IMR-90 (cell line): ENCODE measurements around the gene ALKBH5. TPM values are rescaled to one million over a fixed set of nuclear protein-coding genes. Genes with fewer than 3 reads are reported as not detected.

Source experiments
- ATAC-seq: fragments of 200-7000 bp; cut with Tn5 transposase; 2 replicates; pipeline ENCODE4 v1.9.1; 2020; ENCODE audit warnings: low read depth, mild to moderate bottlenecking, moderate library complexity
- BruUV-seq: library from RNA; stranded (reverse); fragments of 400-500 nt; replicated peaks from 2 replicates; lab custom pipeline; 2021; lab: Mats Ljungman, UMichigan
- CTCF ChIA-PET: fragments of 300-600 bp; formaldehyde crosslinking; extraction: SDS; loops from one replicate; lab custom pipeline; 2021; ENCODE audit warnings: antibody characterized with exemption; lab: Yijun Ruan, JAX
- POLR2A ChIA-PET: fragments of 300-600 bp; sonication (Branson Sonifier 250); formaldehyde crosslinking; loops from one replicate; lab custom pipeline; 2022; ENCODE audit warnings: antibody characterized with exemption; ENCODE audit not compliant: unreplicated experiment; lab: Charles Lee
- DNase-seq: peaks from one replicate; pipeline ENCODE4 v3.0.0; 2013
- H2AFZ ChIP-seq: replicated peaks from 2 replicates; pipeline ENCODE3; 2013; ENCODE audit warnings: low read length, mild to moderate bottlenecking; ENCODE audit not compliant: poor library complexity
- H2AK5ac ChIP-seq: 2 replicates; pipeline ENCODE4 v1.6.1; 2013; ENCODE audit warnings: low read depth, low read length, inconsistent platforms
- H2AK9ac ChIP-seq: replicated peaks from 2 replicates; pipeline ENCODE3; 2013; ENCODE audit warnings: mild to moderate bottlenecking, low read depth, low read length, moderate library complexity; ENCODE audit not compliant: poor library complexity
- H2BK120ac ChIP-seq: 2 replicates; pipeline ENCODE4 v1.6.1; 2013; ENCODE audit warnings: low read depth, low read length, inconsistent platforms
- H2BK15ac ChIP-seq: 3 replicates; pipeline ENCODE4 v1.6.1; 2013; ENCODE audit warnings: low read depth, low read length, inconsistent platforms
- H2BK20ac ChIP-seq: 2 replicates; pipeline ENCODE4 v1.6.1; 2013; ENCODE audit warnings: low read depth, mild to moderate bottlenecking, inconsistent platforms, low read length, moderate library complexity
- H2BK5ac ChIP-seq: 2 replicates; pipeline ENCODE4 v1.6.1; 2013; ENCODE audit warnings: mild to moderate bottlenecking, low read depth, low read length, inconsistent platforms; ENCODE audit not compliant: poor library complexity, severe bottlenecking
- H3K14ac ChIP-seq: replicated peaks from 2 replicates; pipeline ENCODE4 v1.6.1; 2013; ENCODE audit warnings: low read depth, low read length, inconsistent platforms
- H3K18ac ChIP-seq: 2 replicates; pipeline ENCODE4 v1.6.1; 2013; ENCODE audit warnings: low read depth, low read length, control low read depth
- H3K23ac ChIP-seq: 2 replicates; pipeline ENCODE4 v1.6.1; 2013; ENCODE audit warnings: low read depth, low read length, inconsistent platforms
- H3K27ac ChIP-seq: 2 replicates; pipeline ENCODE4 v1.5.1; 2013; ENCODE audit warnings: mild to moderate bottlenecking, control low read depth, low read length; ENCODE audit not compliant: insufficient read depth
- H3K27me3 ChIP-seq: 2 replicates; pipeline ENCODE4 v1.6.1; 2013; ENCODE audit warnings: low read length; ENCODE audit not compliant: control insufficient read depth, insufficient read depth
- H3K36me3 ChIP-seq: 2 replicates; pipeline ENCODE4 v1.6.1; 2013; ENCODE audit warnings: low read length, mixed read lengths; ENCODE audit not compliant: control insufficient read depth, insufficient read depth
- H3K4ac ChIP-seq: 2 replicates; pipeline ENCODE4 v1.6.1; 2013; ENCODE audit warnings: low read depth, low read length, inconsistent platforms
- H3K4me1 ChIP-seq: 2 replicates; pipeline ENCODE4 v1.6.1; 2013; ENCODE audit warnings: low read length, mixed read lengths; ENCODE audit not compliant: control insufficient read depth, insufficient read depth
- H3K4me2 ChIP-seq: 2 replicates; pipeline ENCODE4 v1.6.1; 2013; ENCODE audit warnings: low read depth, mild to moderate bottlenecking, control low read depth, low read length, moderate library complexity
- H3K4me3 ChIP-seq: 2 replicates; pipeline ENCODE4 v1.5.1; 2013; ENCODE audit warnings: low read depth, mild to moderate bottlenecking, control low read depth, low read length, moderate library complexity; ENCODE audit not compliant: insufficient read depth
- H3K56ac ChIP-seq: 2 replicates; pipeline ENCODE4 v1.6.1; 2013; ENCODE audit warnings: low read length, inconsistent platforms; ENCODE audit not compliant: insufficient read depth; ENCODE audit errors: extremely low read depth
- H3K79me1 ChIP-seq, 2 experiments: 2 replicates each; pipeline ENCODE4 v1.6.1; 2013; ENCODE audit warnings: low read length in 2 of 2, inconsistent platforms in 1 of 2, low read depth in 1 of 2
- H3K9ac ChIP-seq: 2 replicates; pipeline ENCODE4 v1.6.1; 2013; ENCODE audit warnings: low read depth, low read length, control low read depth
- H3K9me1 ChIP-seq: 2 replicates; pipeline ENCODE4 v1.6.1; 2013; ENCODE audit warnings: low read length, inconsistent platforms; ENCODE audit not compliant: insufficient read depth
- H3K9me3 ChIP-seq: 2 replicates; pipeline ENCODE4 v1.6.1; 2013; ENCODE audit warnings: low read length; ENCODE audit not compliant: control insufficient read depth, insufficient read depth
- H4K20me1 ChIP-seq: 2 replicates; pipeline ENCODE4 v1.6.1; 2013; ENCODE audit warnings: low read length, inconsistent platforms; ENCODE audit not compliant: insufficient read depth
- H4K5ac ChIP-seq: 2 replicates; pipeline ENCODE4 v1.6.1; 2013; ENCODE audit warnings: mild to moderate bottlenecking, low read depth, low read length, control low read depth
- H4K8ac ChIP-seq, 2 experiments: 2 replicates each; pipeline ENCODE4 v1.6.1; 2013; ENCODE audit warnings: low read depth in 2 of 2, low read length in 2 of 2, control low read depth in 1 of 2, inconsistent platforms in 1 of 2
- H4K91ac ChIP-seq: 2 replicates; pipeline ENCODE4 v1.6.1; 2013; ENCODE audit warnings: low read depth, low read length, inconsistent platforms; ENCODE audit not compliant: insufficient read depth
- BHLHE40 ChIP-seq: fragments of 150-350 bp; IDR thresholded peaks from 2 replicates; pipeline ENCODE4 v1.6.1; 2016; ENCODE audit warnings: mild to moderate bottlenecking, low read depth, low read length
- CEBPB ChIP-seq: IDR thresholded peaks from 2 replicates; pipeline ENCODE4 v1.6.1; 2012; ENCODE audit warnings: low read depth, low read length, improper control_type of control experiment
- CHD1 ChIP-seq: IDR thresholded peaks from 2 replicates; pipeline ENCODE4 v1.6.1; 2012; ENCODE audit warnings: low read depth, low read length, improper control_type of control experiment
- CTCF ChIP-seq: conservative IDR thresholded peaks from 2 replicates; pipeline ENCODE4 v1.5.1; 2012; ENCODE audit warnings: mild to moderate bottlenecking, low read depth, low read length, improper control_type of control experiment
- FOS ChIP-seq: fragments of 150-350 bp; IDR thresholded peaks from 2 replicates; pipeline ENCODE4 v1.6.1; 2016; ENCODE audit warnings: low read depth, low read length
- MAFK ChIP-seq: IDR thresholded peaks from 2 replicates; pipeline ENCODE4 v1.6.1; 2012; ENCODE audit warnings: low read depth, low read length, improper control_type of control experiment
- MAZ ChIP-seq: IDR thresholded peaks from 2 replicates; pipeline ENCODE4 v1.6.1; 2012; ENCODE audit warnings: low read depth, mild to moderate bottlenecking, low read length, improper control_type of control experiment, moderate library complexity, borderline replicate concordance
- MXI1 ChIP-seq: IDR thresholded peaks from 2 replicates; pipeline ENCODE4 v1.6.1; 2012; ENCODE audit warnings: low read depth, mild to moderate bottlenecking, low read length, moderate library complexity, borderline replicate concordance
- NFE2L2 ChIP-seq: fragments of 150-350 bp; IDR thresholded peaks from 2 replicates; pipeline ENCODE4 v1.6.1; 2016; ENCODE audit warnings: low read depth, mild to moderate bottlenecking, low read length
- POLR2A ChIP-seq: IDR thresholded peaks from 2 replicates; pipeline ENCODE4 v1.6.1; 2012; ENCODE audit warnings: mild to moderate bottlenecking, low read depth, low read length
- RAD21 ChIP-seq: IDR thresholded peaks from 2 replicates; pipeline ENCODE4 v1.6.1; 2012; ENCODE audit warnings: low read length, improper control_type of control experiment
- RCOR1 ChIP-seq: IDR thresholded peaks from 2 replicates; pipeline ENCODE4 v1.6.1; 2012; ENCODE audit warnings: mild to moderate bottlenecking, low read length, improper control_type of control experiment; ENCODE audit not compliant: insufficient replicate concordance
- RFX5 ChIP-seq: IDR thresholded peaks from 2 replicates; pipeline ENCODE4 v1.8.0; 2012; ENCODE audit warnings: low read depth, mild to moderate bottlenecking, low read length, moderate library complexity
- SMC3 ChIP-seq: fragments of 150-350 bp; IDR thresholded peaks from 2 replicates; pipeline ENCODE4 v1.6.1; 2016; ENCODE audit warnings: low read depth, mild to moderate bottlenecking, antibody characterized with exemption, low read length, moderate library complexity
- USF2 ChIP-seq: fragments of 150-350 bp; IDR thresholded peaks from 2 replicates; pipeline ENCODE4 v1.6.1; 2017; ENCODE audit warnings: mild to moderate bottlenecking, antibody characterized with exemption, low read length, low read depth
- WGBS, 2 experiments: methylation state at CpG; one replicate each; pipeline versions ENCODE4 v1.1.5 to v1.1.7; 2013; ENCODE audit warnings: missing lambda C conversion rate in 2 of 2; ENCODE audit not compliant: insufficient read length in 1 of 2; ENCODE audit errors: extremely low coverage in 2 of 2; 5-methylcytosine and 5-hydroxymethylcytosine counted together
- dilution Hi-C: fragments of 300-500 bp; cut with HindIII; formaldehyde crosslinking; loops from one replicate; pipeline ENCODE4 v1.14.3; 2018; ENCODE audit warnings: low sequenced_read_pairs; ENCODE audit not compliant: unreplicated experiment
- in situ Hi-C: fragments of 300-500 bp; cut with MboI; formaldehyde crosslinking; loops from 3 replicates; pipeline ENCODE4 v1.14.3; 2019; ENCODE audit warnings: low sequenced_read_pairs, inconsistent platforms, mixed read lengths
- intact Hi-C: fragments of 100-400 bp; cut with micrococcal nuclease; formaldehyde crosslinking; loops from 2 replicates; pipeline ENCODE4 v1.10.0; 2022
- polyA plus RNA-seq, 3 experiments: library from polyadenylated mRNA; depleted of rRNA; stranded (reverse); fragments of >200 nt; gene quantifications; 2 replicates each; pipeline ENCODE4 v1.2.3, GENCODE V29; 2012; ENCODE audit warnings: low replicate concordance in 1 of 3
- total RNA-seq: library from RNA; depleted of rRNA; stranded (reverse); fragments of >200 nt; gene quantifications from 2 replicates; pipeline ENCODE4 v1.2.3, GENCODE V29; 2012
- TF ChIP-seq, protein P1 (sequence below): fragments of 150-350 bp; IDR thresholded peaks from 2 replicates; pipeline ENCODE4 v1.6.1; 2016; ENCODE audit warnings: low read depth, mild to moderate bottlenecking, low read length, moderate library complexity, borderline replicate concordance

Gene ALKBH5
- total and polyA plus RNA-seq, 2 of the 4 experiments (the other 2 are of a cell fraction): 57.6 to 79.6 TPM

DNA sequence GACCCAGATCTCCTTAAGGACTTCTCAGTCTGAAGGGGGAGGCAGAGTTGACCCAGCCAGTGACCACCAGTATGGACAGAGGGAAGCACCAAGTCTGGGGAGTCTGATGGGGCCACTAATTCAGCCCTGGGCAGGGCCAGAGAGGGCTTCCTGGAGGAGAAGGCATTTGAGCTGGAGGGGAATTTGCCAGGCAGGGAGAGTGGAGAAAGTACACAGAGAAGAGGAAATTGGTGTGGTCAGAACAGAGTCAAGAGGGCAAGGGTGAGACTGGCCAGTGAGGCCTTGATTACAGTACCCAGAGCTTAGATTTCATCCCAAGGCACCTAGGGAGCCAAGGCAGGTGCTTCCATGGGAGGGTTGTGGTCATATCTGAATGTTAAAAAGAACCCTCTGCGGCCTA is 38.8 kb upstream of the ALKBH5 start:
- in situ Hi-C loops: no loop called here

More for the DNA sequence above, 38.8 kb upstream of the ALKBH5 start:
- POLR2A ChIA-PET: no interaction called here
- Histone ChIP-seq H3K27me3 (peaks cover 7% of the 10 kb centered on the region), H3K4me2 (no peak overlapping the region), H3K79me1 (no peaks in the 10 kb centered on the region), H2AK9ac (no peak overlapping the region), H3K4me1 (no peaks in the 10 kb centered on the region), H3K4ac (no peak overlapping the region), H3K9me1 (no peaks in the 10 kb centered on the region), H2BK15ac (no peak overlapping the region), H3K23ac (no peak overlapping the region), H3K9me3 (no peaks in the 10 kb centered on the region), H4K8ac (no peak overlapping the region), H2AK5ac (no peak overlapping the region), H2BK20ac (no peak overlapping the region), H3K18ac (no peak overlapping the region), H3K36me3 (no peaks in the 10 kb centered on the region), H4K5ac (no peak overlapping the region), H2AFZ (no peak overlapping the region), H3K27ac (no peak overlapping the region), H3K14ac (no peak overlapping the region), H4K91ac (no peak overlapping the region), H3K56ac (no peak overlapping the region), H2BK5ac (no peak overlapping the region), H4K20me1 (peaks cover 2% of the 10 kb centered on the region; the same call in 1 of the 2 replicates), H3K9ac (no peak overlapping the region), H2BK120ac (no peak overlapping the region), H3K4me3 (no peak overlapping the region)
- intact Hi-C loops (no loop called here), dilution Hi-C loops (no loop called here)
- CTCF ChIA-PET: no interaction called here
- no peak for TF ChIP-seq POLR2A
- no peak for TF ChIP-seq MAFK
- TF ChIP-seq CHD1: no peak
- no peak for TF ChIP-seq USF2
- TF ChIP-seq RAD21: no peak
- TF ChIP-seq, protein P1, sequence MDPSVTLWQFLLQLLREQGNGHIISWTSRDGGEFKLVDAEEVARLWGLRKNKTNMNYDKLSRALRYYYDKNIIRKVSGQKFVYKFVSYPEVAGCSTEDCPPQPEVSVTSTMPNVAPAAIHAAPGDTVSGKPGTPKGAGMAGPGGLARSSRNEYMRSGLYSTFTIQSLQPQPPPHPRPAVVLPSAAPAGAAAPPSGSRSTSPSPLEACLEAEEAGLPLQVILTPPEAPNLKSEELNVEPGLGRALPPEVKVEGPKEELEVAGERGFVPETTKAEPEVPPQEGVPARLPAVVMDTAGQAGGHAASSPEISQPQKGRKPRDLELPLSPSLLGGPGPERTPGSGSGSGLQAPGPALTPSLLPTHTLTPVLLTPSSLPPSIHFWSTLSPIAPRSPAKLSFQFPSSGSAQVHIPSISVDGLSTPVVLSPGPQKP: no peak
- no peak for TF ChIP-seq NFE2L2
- TF ChIP-seq FOS: no peak
- no peak for TF ChIP-seq RFX5
- TF ChIP-seq SMC3: no peak
- TF ChIP-seq CEBPB: no peak
- TF ChIP-seq RCOR1: no peak
- no peak for TF ChIP-seq MAZ
- TF ChIP-seq BHLHE40: no peak
- no peak for TF ChIP-seq MXI1
- no peak for TF ChIP-seq CTCF
- DNase-seq: no peak
- ATAC-seq: no peak
- WGBS, 2 experiments: 100% methylated on average over 1 of the region's 1 CpG; no CpG with 5 or more reads in 1 of the 2 experiments
- BruUV-seq: no TSS peak
